ENCODE results near the gene PLEKHM3.

- TF ChIP-seq, protein P1, sequence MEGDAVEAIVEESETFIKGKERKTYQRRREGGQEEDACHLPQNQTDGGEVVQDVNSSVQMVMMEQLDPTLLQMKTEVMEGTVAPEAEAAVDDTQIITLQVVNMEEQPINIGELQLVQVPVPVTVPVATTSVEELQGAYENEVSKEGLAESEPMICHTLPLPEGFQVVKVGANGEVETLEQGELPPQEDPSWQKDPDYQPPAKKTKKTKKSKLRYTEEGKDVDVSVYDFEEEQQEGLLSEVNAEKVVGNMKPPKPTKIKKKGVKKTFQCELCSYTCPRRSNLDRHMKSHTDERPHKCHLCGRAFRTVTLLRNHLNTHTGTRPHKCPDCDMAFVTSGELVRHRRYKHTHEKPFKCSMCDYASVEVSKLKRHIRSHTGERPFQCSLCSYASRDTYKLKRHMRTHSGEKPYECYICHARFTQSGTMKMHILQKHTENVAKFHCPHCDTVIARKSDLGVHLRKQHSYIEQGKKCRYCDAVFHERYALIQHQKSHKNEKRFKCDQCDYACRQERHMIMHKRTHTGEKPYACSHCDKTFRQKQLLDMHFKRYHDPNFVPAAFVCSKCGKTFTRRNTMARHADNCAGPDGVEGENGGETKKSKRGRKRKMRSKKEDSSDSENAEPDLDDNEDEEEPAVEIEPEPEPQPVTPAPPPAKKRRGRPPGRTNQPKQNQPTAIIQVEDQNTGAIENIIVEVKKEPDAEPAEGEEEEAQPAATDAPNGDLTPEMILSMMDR (IDR thresholded peaks at IDR 0.05): no peak
- no peak for TF ChIP-seq EP300 (IDR thresholded peaks at IDR 0.05)
- TF ChIP-seq POLR2A (IDR thresholded peaks at IDR 0.05): no peak
- no peak for TF ChIP-seq POLR2AphosphoS5 (IDR thresholded peaks at IDR 0.05)
Measured at GRCh38 chr2:207944979-207945600, 80.2 kb downstream of the PLEKHM3 start.
